OCI-LY3 (cell line): Measurements from ENCODE around the gene GRIN2D.

ENCODE experiments used
- EZH2phosphoT487 ChIP-seq: fragments of 200-600 bp; shearing (Covaris generic); IDR thresholded peaks from 2 replicates; pipeline ENCODE4 v1.6.1; 2018; ENCODE audit warnings: antibody characterized with exemption, mixed run types, low read depth
- TF ChIP-seq, protein P1 (sequence below): fragments of 200-600, 300-600 bp; sonication (generic); IDR thresholded peaks from 2 replicates; pipeline ENCODE4 v1.5.1; 2014; ENCODE audit warnings: antibody characterized with exemption, low read length, low read depth

DNA sequence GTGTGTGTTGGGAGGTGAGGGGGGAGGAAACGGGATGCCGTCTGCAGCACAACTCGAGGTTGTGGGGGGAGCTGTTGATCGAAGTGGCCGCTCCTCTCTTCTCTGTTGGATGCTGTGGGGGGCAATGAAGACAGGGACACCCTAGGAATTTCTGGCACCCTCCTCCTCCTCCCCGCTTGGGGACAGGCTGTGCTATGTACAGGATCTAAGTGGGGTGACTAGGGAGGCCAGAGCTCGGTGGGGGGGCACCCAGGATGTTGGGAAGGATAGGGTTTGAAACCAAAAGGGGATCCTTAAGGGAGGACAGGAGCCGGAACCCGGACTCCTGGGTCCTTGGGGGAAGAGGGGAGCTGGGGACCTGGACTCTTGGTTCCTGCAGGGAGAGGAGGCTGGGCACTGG lies 2.0 kb downstream of the GRIN2D start:
- TF ChIP-seq, protein P1, sequence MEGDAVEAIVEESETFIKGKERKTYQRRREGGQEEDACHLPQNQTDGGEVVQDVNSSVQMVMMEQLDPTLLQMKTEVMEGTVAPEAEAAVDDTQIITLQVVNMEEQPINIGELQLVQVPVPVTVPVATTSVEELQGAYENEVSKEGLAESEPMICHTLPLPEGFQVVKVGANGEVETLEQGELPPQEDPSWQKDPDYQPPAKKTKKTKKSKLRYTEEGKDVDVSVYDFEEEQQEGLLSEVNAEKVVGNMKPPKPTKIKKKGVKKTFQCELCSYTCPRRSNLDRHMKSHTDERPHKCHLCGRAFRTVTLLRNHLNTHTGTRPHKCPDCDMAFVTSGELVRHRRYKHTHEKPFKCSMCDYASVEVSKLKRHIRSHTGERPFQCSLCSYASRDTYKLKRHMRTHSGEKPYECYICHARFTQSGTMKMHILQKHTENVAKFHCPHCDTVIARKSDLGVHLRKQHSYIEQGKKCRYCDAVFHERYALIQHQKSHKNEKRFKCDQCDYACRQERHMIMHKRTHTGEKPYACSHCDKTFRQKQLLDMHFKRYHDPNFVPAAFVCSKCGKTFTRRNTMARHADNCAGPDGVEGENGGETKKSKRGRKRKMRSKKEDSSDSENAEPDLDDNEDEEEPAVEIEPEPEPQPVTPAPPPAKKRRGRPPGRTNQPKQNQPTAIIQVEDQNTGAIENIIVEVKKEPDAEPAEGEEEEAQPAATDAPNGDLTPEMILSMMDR: no peak
- no peak for TF ChIP-seq EZH2phosphoT487
